ENCODE data around the gene ZNF280B. TPM values are rescaled to one million over a fixed set of nuclear protein-coding genes. Genes with fewer than 3 reads are reported as not detected.

Gene ZNF280B
- total and polyA plus RNA-seq, 2 of the 13 experiments (the other 11 are each of a cell fraction or from before 2014, with no cell fraction given), result 3.7 to 3.9 TPM

DNA sequence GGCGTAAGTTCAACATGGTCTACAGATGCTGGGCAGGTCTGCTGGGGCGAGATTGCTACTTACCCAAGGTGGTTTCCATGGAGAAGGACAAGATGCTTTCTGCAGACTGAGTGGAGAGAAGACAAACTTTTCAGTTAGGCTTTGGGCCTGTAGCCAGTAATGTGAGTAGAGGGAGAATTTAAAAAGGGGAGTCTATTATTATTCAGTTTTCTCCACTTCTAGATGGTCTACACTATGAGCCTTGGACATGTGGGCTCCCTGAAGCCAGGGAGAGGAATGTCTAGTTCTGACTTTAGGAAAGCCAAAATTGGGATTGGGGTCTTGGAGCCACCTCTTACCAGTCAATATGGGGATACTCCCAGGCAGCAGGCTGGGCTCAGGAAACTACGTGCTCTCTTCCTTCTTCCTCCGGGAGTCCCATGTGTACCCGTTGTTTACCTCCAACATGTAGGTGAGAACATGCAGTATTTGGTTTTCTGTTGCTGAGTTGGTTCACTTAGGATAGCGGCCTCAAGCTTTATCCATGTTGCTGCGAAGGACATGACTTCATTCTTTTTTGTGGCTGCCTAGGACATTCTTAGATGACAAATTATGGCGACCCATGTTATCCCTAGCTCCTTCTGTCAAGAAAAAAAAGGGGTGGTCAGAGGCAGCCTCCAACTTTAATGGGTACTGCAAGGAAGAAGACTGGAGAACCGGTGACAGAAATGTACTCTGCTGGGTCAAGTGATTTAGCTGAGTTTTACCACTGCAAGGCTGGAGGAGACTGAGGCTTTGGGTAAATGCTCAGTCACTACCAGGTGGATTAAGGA lies 26.3 kb upstream of the ZNF280B start:
- BruUV-seq (replicated peaks), result no TSS peak
- no peak overlapping the region for H3K4me3 ChIP-seq (replicated peaks in 1 of 3; ENCODE audit: insufficient read depth in 1 of 3, low read depth in 2 of 3, low read length in 3 of 3)
- ATAC-seq (no peak), DNase-seq (ENCODE audit: low spot score) (no peak), FAIRE-seq (no peak)
- no peaks in the 10 kb centered on the region for H3K9me3 ChIP-seq (ENCODE audit: low read length)
- ChIA-PET POLR2A (no interaction called here), CTCF (ENCODE audit: low intra/inter-chr PET ratio, low total read pairs) (no interaction called here)
- no peak for TF ChIP-seq ZNF781 (CRISPR knock-in tag; IDR thresholded peaks at IDR 0.05; ENCODE audit: borderline replicate concordance, not compliant biosample characterization)
- H4K20me1 ChIP-seq (ENCODE audit: insufficient read depth, low read length), result no peaks in the 10 kb centered on the region
- no peaks in the 10 kb centered on the region for H3K79me2 ChIP-seq (ENCODE audit: insufficient read depth, low read length)
- intact Hi-C loops (cut with micrococcal nuclease; ENCODE audit: unreplicated experiment), result no loop called here
- H3K27ac ChIP-seq (ENCODE audit: extremely low read length, insufficient read depth, low read length), result no peak overlapping the region
- H3K4me1 ChIP-seq (ENCODE audit: insufficient read depth, low read length), result no peaks in the 10 kb centered on the region
- WGBS (ENCODE audit: low lambda C conversion rate), result 25% methylated on average over 9 of the region's 9 CpGs
- H3K27me3 ChIP-seq (ENCODE audit: control insufficient read depth in 1 of 2, insufficient read depth in 2 of 2, low read length in 2 of 2), result 0 out of 5 replicates have a peak, but pooled peaks cover 0 to 3% of the 10 kb centered on the region in 2 experiments
- in situ Hi-C loops (cut with HindIII; ENCODE audit: extremely low pct_ligation_motif_present, low pct_unique_long_range_greater_than_20kb), result no loop called here
- H3K36me3 ChIP-seq (replicated peaks in 1 of 2; ENCODE audit: control insufficient read depth in 1 of 2, insufficient read depth in 2 of 2, low read length in 2 of 2), result no peaks in the 10 kb centered on the region
- H2AFZ ChIP-seq (ENCODE audit: low read length), result no peak overlapping the region
- H3K4me2 ChIP-seq (ENCODE audit: low read depth, low read length), result no peak overlapping the region
- no peak overlapping the region for H3K9ac ChIP-seq (ENCODE audit: insufficient read depth, low read depth, low read length)

- H3K27ac ChIP-seq (ENCODE audit: extremely low read length, insufficient read depth, low read length), result no peak overlapping the region
- in situ Hi-C loops (cut with HindIII; ENCODE audit: extremely low pct_ligation_motif_present, low pct_unique_long_range_greater_than_20kb) (no loop called here), intact Hi-C loops (cut with micrococcal nuclease; ENCODE audit: unreplicated experiment) (no loop called here)
- no peaks in the 10 kb centered on the region for H3K79me2 ChIP-seq (ENCODE audit: insufficient read depth, low read length)
- POLR2A ChIA-PET, result no interaction called here
- no peak overlapping the region for H3K4me2 ChIP-seq (ENCODE audit: low read depth, low read length)
- FAIRE-seq (no peak), DNase-seq (ENCODE audit: low spot score) (no peak), ATAC-seq (no peak)
- CTCF ChIA-PET (ENCODE audit: low intra/inter-chr PET ratio, low total read pairs), result no interaction called here
- 15% methylated on average over 5 of the region's 5 CpGs for WGBS (ENCODE audit: low lambda C conversion rate)
- no TSS peak for BruUV-seq (replicated peaks)
- H3K4me1 ChIP-seq (ENCODE audit: insufficient read depth, low read length), result no peaks in the 10 kb centered on the region
- 0 out of 5 replicates have a peak, but pooled peaks cover 0 to 3% of the 10 kb centered on the region in 2 experiments for H3K27me3 ChIP-seq (ENCODE audit: control insufficient read depth in 1 of 2, insufficient read depth in 2 of 2, low read length in 2 of 2)
- no peak overlapping the region for H3K9ac ChIP-seq (ENCODE audit: insufficient read depth, low read depth, low read length)
- H2AFZ ChIP-seq (ENCODE audit: low read length), result no peak overlapping the region
- no peaks in the 10 kb centered on the region for H3K9me3 ChIP-seq (ENCODE audit: low read length)
- H3K36me3 ChIP-seq (replicated peaks in 1 of 2; ENCODE audit: control insufficient read depth in 1 of 2, insufficient read depth in 2 of 2, low read length in 2 of 2), result no peaks in the 10 kb centered on the region
- no peaks in the 10 kb centered on the region for H4K20me1 ChIP-seq (ENCODE audit: insufficient read depth, low read length)
- no peak overlapping the region for H3K4me3 ChIP-seq (replicated peaks in 1 of 3; ENCODE audit: insufficient read depth in 1 of 3, low read depth in 2 of 3, low read length in 3 of 3)
- no peak for TF ChIP-seq MLLT10 (CRISPR knock-in tag; IDR thresholded peaks at IDR 0.05)
- TF ChIP-seq ZNF749 (CRISPR knock-in tag; IDR thresholded peaks at IDR 0.05; ENCODE audit: borderline replicate concordance), result no peak
- TF ChIP-seq CSRNP1 (CRISPR knock-in tag; IDR thresholded peaks at IDR 0.05), result no peak
- TF ChIP-seq PHF20 (CRISPR knock-in tag; IDR thresholded peaks at IDR 0.05), result no peak
- no peak for TF ChIP-seq JUNB (CRISPR knock-in tag; IDR thresholded peaks at IDR 0.05; ENCODE audit: borderline replicate concordance)
- no peak for TF ChIP-seq ZNF441 (CRISPR knock-in tag; IDR thresholded peaks at IDR 0.05; ENCODE audit: borderline replicate concordance)
- no peak for TF ChIP-seq ARNT2 (CRISPR knock-in tag; IDR thresholded peaks at IDR 0.05; ENCODE audit: low read depth)
- no peak for TF ChIP-seq ZNF12 (CRISPR knock-in tag; IDR thresholded peaks at IDR 0.05)
- TF ChIP-seq, protein P1, sequence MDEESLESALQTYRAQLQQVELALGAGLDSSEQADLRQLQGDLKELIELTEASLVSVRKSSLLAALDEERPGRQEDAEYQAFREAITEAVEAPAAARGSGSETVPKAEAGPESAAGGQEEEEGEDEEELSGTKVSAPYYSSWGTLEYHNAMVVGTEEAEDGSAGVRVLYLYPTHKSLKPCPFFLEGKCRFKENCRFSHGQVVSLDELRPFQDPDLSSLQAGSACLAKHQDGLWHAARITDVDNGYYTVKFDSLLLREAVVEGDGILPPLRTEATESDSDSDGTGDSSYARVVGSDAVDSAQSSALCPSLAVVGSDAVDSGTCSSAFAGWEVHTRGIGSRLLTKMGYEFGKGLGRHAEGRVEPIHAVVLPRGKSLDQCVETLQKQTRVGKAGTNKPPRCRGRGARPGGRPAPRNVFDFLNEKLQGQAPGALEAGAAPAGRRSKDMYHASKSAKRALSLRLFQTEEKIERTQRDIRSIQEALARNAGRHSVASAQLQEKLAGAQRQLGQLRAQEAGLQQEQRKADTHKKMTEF (CRISPR knock-in tag; IDR thresholded peaks at IDR 0.05), result no peak
Observed at GRCh38 chr22:22533863-22534262, 25.3 kb upstream of the ZNF280B start.

Measured in HepG2 (cell line).